ENCODE data around the gene LMF2.

The LMF2 gene

GRCh38 chr22:50461536-50461935, 46.0 kb downstream of the LMF2 start:
- Histone ChIP-seq H3K27me3 (ENCODE audit: control insufficient read depth, insufficient read depth, low read length) (no peaks in the 10 kb centered on the region), H3K4me1 (ENCODE audit: control insufficient read depth, insufficient read depth, low read length) (no peaks in the 10 kb centered on the region), H3K36me3 (ENCODE audit: control insufficient read depth, insufficient read depth, low read length) (peaks cover 73% of the 10 kb centered on the region), H3K4me3 (ENCODE audit: low read length) (no peak overlapping the region), H3K9me3 (ENCODE audit: control insufficient read depth, insufficient read depth, low read length) (no peaks in the 10 kb centered on the region), H3K27ac (ENCODE audit: low read length) (no peak overlapping the region)
- no CpG with 5 or more reads among the region's 26 CpGs for WGBS (ENCODE audit: insufficient coverage, insufficient read length)
- DNase-seq (ENCODE audit: low read depth, low spot score), result no peak

DNA sequence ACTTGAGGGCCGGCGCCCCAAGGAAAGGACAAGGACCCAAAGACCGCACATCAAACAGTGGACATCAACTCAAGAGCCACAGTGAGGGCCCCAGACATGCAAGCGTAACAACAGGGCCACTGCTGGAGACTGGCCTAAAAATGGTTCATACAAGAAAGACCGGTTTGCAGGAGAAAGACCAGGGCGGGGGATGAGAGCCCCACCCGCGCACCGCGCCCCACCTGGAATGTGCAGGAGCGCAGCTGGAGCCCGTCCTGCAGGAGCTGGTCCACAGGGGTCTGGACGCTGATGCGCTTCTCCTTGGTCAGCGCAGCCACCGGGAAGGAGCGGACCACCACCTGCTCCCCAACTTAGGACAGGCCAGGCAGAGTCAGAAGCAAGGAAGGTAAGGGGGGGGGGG, 46.6 kb downstream of the LMF2 start:
- Histone ChIP-seq H3K27me3 (ENCODE audit: control insufficient read depth, insufficient read depth, low read length) (no peaks in the 10 kb centered on the region), H3K4me1 (ENCODE audit: control insufficient read depth, insufficient read depth, low read length) (no peaks in the 10 kb centered on the region), H3K27ac (ENCODE audit: low read length) (no peak overlapping the region), H3K36me3 (ENCODE audit: control insufficient read depth, insufficient read depth, low read length) (peaks cover 71% of the 10 kb centered on the region), H3K9me3 (ENCODE audit: control insufficient read depth, insufficient read depth, low read length) (no peaks in the 10 kb centered on the region), H3K4me3 (ENCODE audit: low read length) (no peak overlapping the region)
- DNase-seq (ENCODE audit: low read depth, low spot score), result no peak
- no CpG with 5 or more reads among the region's 17 CpGs for WGBS (ENCODE audit: insufficient coverage, insufficient read length)

GRCh38 chr22:50459496-50460140, 47.9 kb downstream of the LMF2 start:
- Histone ChIP-seq H3K9me3 (ENCODE audit: control insufficient read depth, insufficient read depth, low read length) (no peaks in the 10 kb centered on the region), H3K4me3 (ENCODE audit: low read length) (no peak overlapping the region), H3K36me3 (ENCODE audit: control insufficient read depth, insufficient read depth, low read length) (peaks cover 72% of the 10 kb centered on the region), H3K4me1 (ENCODE audit: control insufficient read depth, insufficient read depth, low read length) (no peaks in the 10 kb centered on the region), H3K27me3 (ENCODE audit: control insufficient read depth, insufficient read depth, low read length) (no peaks in the 10 kb centered on the region), H3K27ac (ENCODE audit: low read length) (no peak overlapping the region)
- no peak for DNase-seq (ENCODE audit: low read depth, low spot score)
- no CpG with 5 or more reads among the region's 41 CpGs for WGBS (ENCODE audit: insufficient coverage, insufficient read length)

DNA sequence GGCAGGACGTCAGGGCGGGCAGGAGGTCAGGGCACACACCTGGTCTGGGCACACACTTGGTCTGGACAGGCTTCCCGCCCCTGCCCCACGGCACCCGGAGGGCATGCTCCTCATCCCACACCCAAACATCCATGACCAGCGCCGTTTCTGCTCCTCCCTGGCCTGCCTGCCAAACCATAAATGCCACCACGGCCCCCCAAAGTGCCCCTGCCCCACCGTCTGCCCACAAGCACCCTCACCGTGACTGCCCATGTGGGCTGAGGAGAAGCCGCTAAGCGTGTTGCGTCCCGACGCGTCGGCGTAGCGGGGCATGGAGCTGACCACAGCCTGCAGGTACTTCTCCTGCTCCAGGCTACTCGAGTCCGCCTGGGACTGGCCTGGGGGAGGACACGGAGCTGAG, 48.5 kb downstream of the LMF2 start:
- no peak overlapping the region for H3K27ac ChIP-seq (ENCODE audit: low read length)
- H3K4me1 ChIP-seq (ENCODE audit: control insufficient read depth, insufficient read depth, low read length), result no peaks in the 10 kb centered on the region
- no peaks in the 10 kb centered on the region for H3K27me3 ChIP-seq (ENCODE audit: control insufficient read depth, insufficient read depth, low read length)
- DNase-seq (ENCODE audit: low read depth, low spot score), result no peak
- H3K36me3 ChIP-seq (ENCODE audit: control insufficient read depth, insufficient read depth, low read length), result peaks cover 72% of the 10 kb centered on the region
- H3K9me3 ChIP-seq (ENCODE audit: control insufficient read depth, insufficient read depth, low read length), result no peaks in the 10 kb centered on the region
- H3K4me3 ChIP-seq (ENCODE audit: low read length), result no peak overlapping the region
- no CpG with 5 or more reads among the region's 22 CpGs for WGBS (ENCODE audit: insufficient coverage, insufficient read length)

DNA sequence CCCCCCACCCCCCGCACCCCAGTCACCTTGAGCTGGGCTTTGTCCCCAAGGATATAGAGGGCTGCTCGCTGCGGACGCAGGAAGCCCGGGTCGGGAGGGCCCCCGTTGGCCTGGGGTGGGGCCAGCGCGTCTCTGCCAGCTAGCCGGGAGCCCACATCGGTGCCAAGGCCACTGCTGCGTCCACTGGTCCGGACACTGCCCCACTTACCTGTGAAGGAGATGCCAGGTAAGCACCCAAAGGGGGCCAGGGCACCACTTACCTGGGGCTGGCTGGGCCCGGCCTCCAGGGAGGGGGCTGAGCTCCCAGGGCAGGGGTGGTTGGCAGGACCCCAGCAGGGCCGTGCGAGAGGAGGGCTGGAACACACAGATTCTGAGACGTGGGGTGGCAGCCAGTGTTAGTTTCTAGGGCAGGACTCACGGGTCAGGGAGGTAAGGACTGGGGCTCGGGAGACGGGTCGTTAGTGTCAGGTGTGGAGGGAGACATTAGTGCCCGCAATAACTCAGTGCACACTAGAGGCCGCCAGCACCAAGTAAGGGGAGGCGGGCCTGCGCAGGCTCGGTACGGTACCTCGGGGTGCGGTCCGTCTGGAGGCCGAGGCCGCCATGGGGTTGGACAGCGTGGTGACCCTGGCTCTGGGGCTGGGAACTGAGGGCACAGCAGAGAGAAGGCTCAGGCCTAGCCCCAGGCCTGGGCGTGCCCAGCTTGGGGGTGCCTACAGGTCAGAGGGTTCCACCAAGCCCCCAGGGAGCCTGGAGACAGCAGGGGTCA, 50.9 kb downstream of the LMF2 start:
- Histone ChIP-seq H3K36me3 (ENCODE audit: control insufficient read depth, insufficient read depth, low read length) (peaks cover 53% of the 10 kb centered on the region), H3K27me3 (ENCODE audit: control insufficient read depth, insufficient read depth, low read length) (no peaks in the 10 kb centered on the region), H3K4me1 (ENCODE audit: control insufficient read depth, insufficient read depth, low read length) (no peaks in the 10 kb centered on the region), H3K4me3 (ENCODE audit: low read length) (no peak overlapping the region; the same call in 1 of the 2 replicates), H3K27ac (ENCODE audit: low read length) (no peak overlapping the region), H3K9me3 (ENCODE audit: control insufficient read depth, insufficient read depth, low read length) (no peaks in the 10 kb centered on the region)
- no peak for DNase-seq (ENCODE audit: low read depth, low spot score)
- WGBS (ENCODE audit: insufficient coverage, insufficient read length), result no CpG with 5 or more reads among the region's 34 CpGs

GRCh38 chr22:50456026-50456425, 51.5 kb downstream of the LMF2 start:
- Histone ChIP-seq H3K27ac (ENCODE audit: low read length) (no peak overlapping the region), H3K4me1 (ENCODE audit: control insufficient read depth, insufficient read depth, low read length) (no peaks in the 10 kb centered on the region), H3K4me3 (ENCODE audit: low read length) (no peak overlapping the region), H3K36me3 (ENCODE audit: control insufficient read depth, insufficient read depth, low read length) (peaks cover 48% of the 10 kb centered on the region), H3K27me3 (ENCODE audit: control insufficient read depth, insufficient read depth, low read length) (no peaks in the 10 kb centered on the region), H3K9me3 (ENCODE audit: control insufficient read depth, insufficient read depth, low read length) (no peaks in the 10 kb centered on the region)
- no peak for DNase-seq (ENCODE audit: low read depth, low spot score)
- WGBS (ENCODE audit: insufficient coverage, insufficient read length), result no CpG with 5 or more reads among the region's 11 CpGs

DNA sequence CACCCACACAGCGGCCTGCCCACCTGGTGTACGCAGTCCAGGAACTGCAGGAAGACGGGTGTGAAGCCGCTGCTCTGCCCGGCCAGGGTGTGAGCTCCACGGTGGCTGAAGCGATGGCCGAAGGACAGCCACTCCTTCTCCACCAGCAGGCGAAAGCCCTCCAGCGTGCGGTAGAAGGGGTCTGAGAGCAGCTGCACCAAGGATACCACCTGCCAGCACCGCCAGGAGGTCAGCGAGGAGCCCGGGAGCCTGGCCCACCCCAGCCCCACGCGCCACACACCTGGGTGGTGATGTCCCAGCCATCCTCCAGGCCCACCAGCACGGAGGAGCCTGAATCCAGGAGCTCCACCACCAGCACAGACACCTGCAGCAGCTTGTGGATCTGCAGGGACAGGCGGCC, 52.3 kb downstream of the LMF2 start:
- Histone ChIP-seq H3K9me3 (ENCODE audit: control insufficient read depth, insufficient read depth, low read length) (no peaks in the 10 kb centered on the region), H3K27ac (ENCODE audit: low read length) (no peak overlapping the region), H3K27me3 (ENCODE audit: control insufficient read depth, insufficient read depth, low read length) (no peaks in the 10 kb centered on the region), H3K4me1 (ENCODE audit: control insufficient read depth, insufficient read depth, low read length) (no peaks in the 10 kb centered on the region), H3K36me3 (ENCODE audit: control insufficient read depth, insufficient read depth, low read length) (peaks cover 41% of the 10 kb centered on the region), H3K4me3 (ENCODE audit: low read length) (no peak overlapping the region)
- no peak for DNase-seq (ENCODE audit: low read depth, low spot score)
- WGBS (ENCODE audit: insufficient coverage, insufficient read length), result no CpG with 5 or more reads among the region's 18 CpGs

DNA sequence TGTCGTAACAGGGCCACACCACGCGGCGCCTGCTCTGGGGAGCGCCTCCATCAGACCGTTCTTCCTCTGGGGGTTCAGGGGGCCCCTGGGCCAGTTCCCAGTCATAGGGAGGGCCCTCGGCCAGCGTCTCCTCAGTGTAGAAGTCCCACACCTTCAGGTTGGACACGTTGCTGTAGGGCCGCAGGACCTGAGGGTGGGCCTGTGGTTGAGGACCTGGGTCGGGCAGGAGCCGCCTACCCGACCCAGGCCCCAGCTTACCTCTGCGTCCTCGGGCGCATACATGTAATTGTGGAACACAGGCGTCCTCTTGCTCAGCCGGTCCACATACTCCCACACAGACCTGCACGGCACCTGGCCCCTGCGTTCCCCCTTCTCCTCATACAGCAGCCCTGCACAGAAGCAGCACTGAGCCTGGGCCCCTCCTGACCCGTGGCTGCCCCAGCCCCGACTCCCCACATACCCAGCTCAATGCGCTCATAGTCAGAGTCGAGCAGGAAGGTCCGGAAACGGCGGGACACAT, 52.9 kb downstream of the LMF2 start:
- Histone ChIP-seq H3K27me3 (ENCODE audit: control insufficient read depth, insufficient read depth, low read length) (no peaks in the 10 kb centered on the region), H3K9me3 (ENCODE audit: control insufficient read depth, insufficient read depth, low read length) (no peaks in the 10 kb centered on the region), H3K36me3 (ENCODE audit: control insufficient read depth, insufficient read depth, low read length) (peaks cover 36% of the 10 kb centered on the region), H3K4me1 (ENCODE audit: control insufficient read depth, insufficient read depth, low read length) (no peaks in the 10 kb centered on the region), H3K27ac (ENCODE audit: low read length) (no peak overlapping the region), H3K4me3 (ENCODE audit: low read length) (no peak overlapping the region)
- no peak for DNase-seq (ENCODE audit: low read depth, low spot score)
- no CpG with 5 or more reads among the region's 27 CpGs for WGBS (ENCODE audit: insufficient coverage, insufficient read length)

All from iPS DF 6.9 (cell line).